Measurements from ENCODE around the gene CASP12.
"Not testable (repeated sequence)": the region's sequence is repeated elsewhere in the genome, so short reads cannot be mapped to it uniquely, and the experiment has no call there.

Gene CASP12

DNA sequence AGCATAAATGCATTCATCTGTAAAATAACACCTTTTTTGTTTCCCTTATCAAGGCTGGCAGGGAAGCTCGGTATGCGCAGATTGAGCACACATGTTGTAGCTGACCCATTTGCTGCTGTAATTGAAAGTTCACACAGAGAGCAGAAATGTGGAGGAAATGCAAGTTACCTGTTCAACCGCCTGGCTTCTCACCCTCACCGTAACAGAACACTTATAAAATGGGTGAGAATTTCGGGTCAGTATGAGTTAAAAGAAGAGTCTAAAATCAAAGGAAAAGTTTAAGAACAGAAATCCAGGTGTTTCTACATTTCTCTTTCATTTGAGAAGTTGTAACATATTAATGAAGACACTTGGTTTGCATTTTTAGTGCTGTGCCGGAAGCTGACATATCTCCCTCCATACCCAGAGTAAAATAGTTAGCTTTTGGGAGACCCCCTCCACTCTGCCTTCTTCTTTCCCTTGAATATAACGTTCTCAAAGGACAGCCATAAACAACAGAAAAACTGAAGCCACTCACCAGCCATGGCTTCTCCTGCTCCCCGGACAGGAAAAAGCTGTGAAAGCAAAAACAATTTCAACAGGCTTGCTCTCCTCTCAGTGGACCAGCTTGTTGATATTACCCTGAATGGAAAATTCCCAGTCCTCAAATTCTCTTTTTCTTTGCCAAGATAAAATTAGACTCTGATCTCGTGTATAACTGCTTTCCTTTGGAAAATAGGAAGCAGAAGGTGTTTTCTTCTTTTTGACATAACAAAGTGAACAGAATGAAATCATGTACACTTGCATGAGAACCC, at the start of gene CASP12:
TSS of gene CASP12 (minus strand) at position 570 of the 794 bp plus-strand sequence.
- no peak for DNase-seq

DNA sequence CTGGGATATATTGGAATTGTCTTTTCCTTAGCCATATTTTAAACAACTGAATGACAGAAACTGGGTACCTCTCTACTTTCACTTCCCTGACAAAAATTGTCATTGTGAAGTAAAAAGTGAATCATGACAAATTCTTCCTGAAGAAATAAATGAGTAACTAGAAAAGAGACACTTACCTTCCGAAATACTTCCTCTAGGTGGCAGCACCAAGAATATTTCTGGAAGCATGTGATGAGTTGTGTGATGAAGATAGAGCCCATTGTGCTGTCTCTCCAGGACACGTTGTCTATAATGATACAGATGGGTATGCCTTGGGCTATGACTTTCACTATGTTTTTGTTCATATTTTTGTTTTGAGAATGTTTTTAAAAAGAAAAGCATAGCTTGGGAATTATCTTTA, 48.6 kb upstream of the CASP12 start:
- no peak for DNase-seq

DNA sequence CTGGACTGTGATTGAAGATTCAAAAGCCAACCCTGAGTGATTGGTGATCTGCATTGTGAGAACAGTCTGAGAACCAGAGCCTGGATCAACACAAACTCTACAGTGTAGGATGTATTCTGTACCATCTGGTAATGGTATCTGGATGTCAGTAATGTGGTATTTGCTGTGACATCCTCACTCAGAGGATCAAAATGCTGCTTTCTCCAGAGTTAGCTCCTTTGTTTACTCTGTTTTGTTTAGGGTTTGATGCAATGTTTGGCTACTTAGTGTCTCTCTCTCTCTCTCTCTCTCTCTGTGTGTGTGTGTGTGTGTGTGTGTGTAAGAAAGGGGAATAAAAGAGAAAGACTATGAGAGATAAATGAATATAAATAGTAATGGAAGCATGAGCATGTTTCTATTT, 45.8 kb upstream of the CASP12 start:
- peak in 1 of 2 experiments; percentile 12 for DNase-seq

DNA sequence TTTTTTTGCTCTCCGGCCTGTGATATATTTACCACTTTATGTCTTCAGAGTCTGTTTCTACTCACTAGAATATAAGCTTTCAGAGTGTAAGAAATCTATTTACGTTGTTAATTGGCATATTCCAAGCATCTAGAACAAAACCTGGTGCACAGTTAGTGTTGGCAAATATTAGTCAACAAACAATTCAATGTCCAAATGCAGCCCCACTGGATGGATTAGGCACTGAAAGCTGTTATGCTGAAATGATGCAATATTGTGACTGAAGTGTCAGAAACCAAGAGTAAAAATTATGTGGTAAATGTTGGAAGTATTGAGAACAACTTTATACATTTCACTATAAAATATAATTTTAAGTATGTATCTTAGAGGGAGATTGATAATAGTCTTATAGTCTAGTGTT, 45.3 kb upstream of the CASP12 start:
- DNase-seq, result peak in 1 of 2 experiments; percentile 0

DNA sequence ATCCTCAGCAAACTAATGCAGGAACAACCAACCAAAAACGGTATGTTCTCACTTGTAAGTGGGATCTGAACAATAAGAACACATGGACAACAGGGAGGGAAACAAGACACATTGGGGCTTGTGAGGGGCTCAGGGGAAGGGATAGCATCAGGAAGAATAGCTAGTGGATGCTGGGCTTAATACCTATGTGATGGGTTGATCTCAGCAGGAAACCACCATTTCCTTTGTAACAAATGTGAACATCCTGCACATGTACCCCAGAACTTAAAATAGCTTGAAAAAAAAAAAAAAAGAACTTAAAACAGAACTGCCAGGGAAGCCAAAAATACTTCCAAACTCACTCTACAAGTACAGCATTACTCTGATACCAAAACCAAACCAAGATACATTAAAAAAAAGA, 36.3 kb upstream of the CASP12 start:
- no peak for DNase-seq

DNA sequence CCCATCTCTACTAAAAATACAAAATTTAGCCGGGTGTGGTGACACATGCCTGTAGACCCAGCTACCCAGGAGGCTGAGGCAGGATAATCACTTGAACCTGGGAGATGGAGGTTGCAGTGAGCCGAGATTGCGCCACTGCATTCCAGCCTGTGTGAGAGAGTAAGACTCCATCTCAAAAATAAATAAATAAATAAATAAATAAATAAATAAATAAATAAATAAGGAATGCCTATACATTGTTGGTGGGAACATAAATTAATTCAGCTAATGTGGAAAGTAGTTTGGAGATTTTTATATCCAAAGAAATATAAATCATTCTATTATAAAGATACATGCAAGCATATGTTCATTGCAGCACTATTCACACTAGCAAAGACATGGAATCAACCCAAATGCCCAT, 35.8 kb upstream of the CASP12 start:
- not testable (repeated sequence) for DNase-seq

DNA sequence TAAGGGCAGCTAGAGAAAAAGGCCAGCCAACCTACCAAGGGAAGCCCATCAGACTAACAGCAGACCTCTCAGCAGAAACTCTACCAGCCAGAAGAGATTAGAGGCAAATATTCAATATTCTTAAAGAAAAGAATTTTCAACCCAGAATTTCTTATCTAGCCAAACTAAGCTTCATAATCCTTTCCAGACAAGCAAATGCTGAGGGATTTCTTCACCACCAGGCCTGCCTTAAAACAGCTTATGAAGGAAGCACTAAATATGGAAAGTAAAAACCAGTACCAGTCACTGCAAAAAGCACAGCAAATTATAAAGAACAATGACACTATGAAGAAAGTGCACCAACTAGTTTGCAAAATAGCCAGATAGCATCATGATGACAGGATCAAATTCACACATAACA, 30.6 kb upstream of the CASP12 start:
- DNase-seq, result no peak

DNA sequence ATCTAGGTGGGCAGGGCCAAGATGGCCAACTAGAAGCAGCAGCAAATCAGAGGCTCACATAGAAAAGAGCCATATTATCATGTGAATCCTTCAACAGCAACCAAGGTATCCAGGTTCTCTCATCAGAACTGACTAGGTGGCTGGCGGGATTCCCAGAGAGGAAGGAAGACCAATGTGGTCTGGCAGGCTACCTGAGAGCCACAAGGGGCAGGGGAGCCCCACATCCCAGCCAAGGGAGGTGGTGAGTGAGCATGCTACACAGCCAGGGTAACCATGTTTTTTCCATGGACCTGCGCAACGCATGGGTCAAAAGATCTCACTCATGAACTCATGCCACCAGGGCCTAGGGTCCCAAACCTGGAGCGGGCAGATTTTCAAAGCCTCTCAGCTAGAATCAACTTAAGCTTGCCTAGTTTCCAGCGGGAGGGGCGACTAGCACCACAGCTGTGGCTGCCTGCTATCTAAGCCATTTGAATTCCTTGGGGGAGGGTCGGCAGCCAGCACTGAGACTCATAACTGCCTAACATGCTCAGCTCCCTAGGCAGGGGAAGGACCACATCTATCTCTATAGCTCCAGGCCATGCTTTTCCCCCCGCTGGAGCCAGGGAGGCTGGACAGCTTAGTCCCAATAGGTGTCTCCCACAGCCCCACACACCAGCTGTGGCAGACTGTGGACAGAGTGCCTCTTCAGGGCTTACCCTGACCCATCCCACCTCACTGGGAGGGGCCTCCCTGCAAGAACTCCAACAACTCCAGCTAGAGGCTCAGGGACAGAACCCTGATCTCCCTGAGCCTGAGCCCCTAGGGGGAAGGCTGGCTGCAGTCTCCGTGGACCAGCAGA, 28.7 kb upstream of the CASP12 start:
- no peak for DNase-seq

DNA sequence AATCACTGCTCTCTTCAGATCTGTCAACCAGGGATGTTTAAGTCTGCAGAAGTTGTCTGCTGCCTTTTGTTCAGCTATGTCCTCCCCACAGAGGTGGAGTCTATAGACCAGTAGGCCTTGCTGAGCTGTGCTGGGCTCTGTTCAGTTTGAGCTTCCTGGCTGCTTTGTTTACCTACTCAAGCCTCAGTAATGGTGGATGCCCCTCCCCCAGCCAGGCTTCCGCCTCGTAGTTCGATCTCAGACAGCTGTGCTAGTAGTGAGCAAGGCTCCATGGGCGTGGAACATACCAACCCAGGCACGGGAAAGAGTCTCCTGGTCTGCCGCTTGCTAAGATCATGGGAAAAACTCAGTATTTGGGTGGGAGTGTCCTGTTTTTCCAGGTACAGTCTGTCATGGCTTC, 27.6 kb upstream of the CASP12 start:
- no peak for DNase-seq

DNA sequence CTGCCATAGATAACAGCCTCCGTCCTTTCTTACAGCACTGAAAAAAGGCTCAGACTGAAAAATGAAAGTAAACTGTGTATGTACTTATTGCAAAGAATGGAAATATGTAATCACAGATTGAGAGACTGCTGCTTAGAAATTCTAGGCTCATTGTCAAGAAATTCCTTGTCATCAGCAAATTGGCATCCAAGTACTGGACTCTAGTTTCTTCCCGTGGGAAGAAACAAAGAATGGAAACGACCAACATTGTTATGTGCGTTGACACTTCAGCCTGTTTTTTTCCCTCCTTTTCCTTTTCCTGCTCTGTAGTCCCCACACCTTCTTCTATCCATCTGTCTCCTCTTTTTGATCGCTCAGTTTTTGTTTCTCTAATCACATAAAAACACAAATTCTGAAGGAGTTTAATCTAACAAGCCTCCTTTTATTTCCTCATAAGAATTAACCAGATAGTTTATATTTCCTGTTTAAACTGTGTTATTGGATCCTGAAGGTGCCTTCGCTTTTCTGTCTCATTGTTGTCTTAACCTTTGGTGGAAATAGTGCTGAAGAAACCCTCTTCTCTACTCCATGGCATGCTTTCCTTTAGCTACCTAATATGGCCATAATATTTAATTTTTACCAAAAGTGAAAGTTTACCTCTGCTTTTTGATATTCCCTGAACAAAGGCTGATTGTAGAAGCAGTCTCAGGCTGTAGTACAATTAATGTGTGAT, 20.0 kb upstream of the CASP12 start:
- DNase-seq, result no peak

DNA sequence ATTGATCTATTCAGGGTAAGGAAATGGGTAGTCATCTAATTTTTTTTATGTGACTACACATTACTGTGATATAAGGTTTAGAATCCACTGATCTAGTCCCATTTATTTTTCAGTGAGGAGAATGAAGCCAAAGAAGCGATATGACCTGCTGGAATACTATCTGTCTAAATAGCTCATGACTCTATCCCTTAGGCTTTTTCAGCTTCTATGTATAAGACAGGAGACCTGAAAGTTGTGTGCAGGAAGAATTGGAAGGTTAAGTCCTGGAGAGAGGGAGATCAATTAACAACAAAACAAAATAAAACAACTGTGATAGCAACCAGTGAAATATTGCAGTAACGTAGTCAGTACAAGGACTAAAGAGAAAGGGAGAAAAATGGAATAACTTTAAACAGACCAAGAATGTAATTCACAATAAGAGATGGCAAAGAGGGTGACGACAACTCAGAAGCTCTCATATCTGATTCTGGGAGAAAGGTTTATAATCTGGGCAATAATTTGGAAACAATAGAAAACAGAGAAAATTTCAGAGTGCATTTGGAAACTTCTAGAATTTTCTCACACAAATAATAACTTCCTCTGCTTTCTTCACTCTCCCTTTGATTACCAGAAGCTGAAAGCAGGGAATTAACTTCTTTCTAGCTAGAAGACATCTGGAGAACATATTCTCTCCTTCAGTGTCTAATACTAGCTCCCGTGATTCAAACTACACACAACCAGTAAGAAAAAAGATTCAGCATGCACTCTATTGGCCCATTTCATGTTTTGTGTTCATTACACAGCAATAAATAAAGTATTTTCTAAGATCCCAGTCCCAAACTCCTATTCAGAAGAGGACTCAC, 19.2 kb upstream of the CASP12 start:
- no peak for DNase-seq

DNA sequence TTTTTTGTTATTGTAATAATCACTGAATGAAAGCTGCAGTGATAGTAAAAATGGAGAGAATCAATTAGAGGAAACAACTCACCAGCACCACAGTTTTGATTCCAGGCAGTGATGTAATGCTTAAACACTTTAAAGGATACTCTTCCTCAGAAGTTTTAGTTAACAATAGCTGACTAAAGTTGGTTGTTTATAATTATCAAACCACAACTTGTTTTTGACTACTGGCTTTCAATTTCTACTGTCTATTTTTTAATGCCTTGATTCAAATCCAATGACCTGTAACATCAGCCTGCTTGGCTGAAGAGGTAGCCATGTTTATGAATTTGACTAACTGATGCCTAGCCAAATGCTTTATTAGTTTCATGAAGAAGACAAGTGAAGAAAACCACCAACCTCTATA, 18.2 kb upstream of the CASP12 start:
- DNase-seq, result no peak

DNA sequence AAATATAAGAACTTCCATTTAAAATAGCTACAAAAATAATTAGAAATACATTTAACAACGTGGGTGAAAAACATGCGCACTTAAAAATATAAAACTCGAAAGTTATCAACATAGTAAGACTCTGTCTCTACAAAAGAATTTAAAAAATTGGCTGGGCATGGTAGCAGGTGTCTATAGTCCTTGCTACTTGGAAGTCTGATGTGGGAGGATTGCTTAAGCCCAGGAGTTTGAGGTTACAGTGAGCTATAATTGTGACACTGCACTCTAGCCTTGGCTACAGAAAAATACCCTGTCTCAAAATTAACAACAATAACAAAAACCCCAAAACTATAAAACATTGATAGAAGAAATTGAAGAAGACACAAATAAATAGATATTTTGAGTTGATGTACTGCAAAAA, 13.8 kb upstream of the CASP12 start:
- DNase-seq, result no peak

DNA sequence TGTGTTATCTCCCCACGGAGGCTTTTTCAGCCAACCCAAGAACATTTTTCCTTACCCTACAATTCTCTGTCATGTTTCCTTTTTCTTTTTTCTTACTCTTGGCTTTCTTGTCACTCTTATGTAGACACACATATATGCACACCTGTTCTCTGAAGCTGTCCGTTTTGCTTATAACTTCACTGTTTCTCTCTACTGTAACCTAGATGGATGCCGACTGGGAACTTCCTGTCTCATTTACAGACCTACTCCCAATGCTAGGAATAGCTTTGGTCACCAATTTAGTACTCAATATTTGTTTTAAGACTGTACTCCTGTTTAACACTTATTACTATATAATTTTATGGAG, 9.9 kb upstream of the CASP12 start:
- no peak for DNase-seq

DNA sequence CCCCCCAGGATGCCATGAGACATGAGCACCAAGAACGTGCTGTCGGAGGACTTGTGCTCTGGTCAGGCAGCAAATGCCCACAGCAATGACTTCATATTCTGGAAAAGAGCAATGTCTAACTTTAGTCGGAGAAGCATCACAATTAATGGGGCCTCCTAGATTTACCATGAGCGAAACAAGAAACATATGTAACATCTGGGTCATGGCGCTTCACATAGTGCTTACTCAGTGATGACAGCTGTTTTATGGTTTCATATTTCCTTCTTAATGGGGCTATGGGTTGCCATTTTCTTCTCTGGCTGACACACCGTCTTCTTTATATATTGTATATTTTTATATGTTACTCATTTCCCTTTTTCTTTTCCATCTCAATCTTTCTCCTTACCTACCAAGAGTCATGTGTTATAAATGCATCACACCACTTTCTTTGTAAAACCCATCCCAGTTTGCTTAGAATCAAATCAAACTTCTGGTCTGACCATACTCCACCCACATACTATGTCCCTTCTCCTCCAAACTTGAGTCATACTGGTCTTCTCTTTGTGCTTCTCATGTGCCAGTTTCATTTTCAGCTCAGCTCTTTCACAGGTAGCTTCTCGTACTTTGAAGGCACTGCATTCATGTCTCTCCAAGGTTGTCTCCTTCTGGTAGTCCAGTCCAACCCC, 9.4 kb upstream of the CASP12 start:
- no peak for DNase-seq

DNA sequence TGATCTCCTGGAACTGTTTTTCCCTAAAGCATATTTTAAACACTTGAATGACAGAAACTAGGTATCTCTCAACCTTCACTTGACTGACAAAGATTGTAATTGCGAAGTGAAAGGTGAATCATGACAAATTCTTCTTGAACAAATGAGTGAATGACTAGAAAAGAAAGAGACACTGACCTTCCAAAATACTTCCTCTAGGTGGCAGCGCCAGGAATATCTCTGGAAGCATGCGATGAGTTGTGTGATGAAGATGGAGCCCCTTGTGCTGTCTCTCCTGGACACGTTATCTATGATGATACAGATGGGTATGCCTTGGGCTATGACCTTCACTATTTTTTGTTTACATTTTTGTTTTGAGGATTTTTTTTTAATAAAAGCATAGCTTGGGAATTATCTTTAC, 7.0 kb upstream of the CASP12 start:
- no peak for DNase-seq

DNA sequence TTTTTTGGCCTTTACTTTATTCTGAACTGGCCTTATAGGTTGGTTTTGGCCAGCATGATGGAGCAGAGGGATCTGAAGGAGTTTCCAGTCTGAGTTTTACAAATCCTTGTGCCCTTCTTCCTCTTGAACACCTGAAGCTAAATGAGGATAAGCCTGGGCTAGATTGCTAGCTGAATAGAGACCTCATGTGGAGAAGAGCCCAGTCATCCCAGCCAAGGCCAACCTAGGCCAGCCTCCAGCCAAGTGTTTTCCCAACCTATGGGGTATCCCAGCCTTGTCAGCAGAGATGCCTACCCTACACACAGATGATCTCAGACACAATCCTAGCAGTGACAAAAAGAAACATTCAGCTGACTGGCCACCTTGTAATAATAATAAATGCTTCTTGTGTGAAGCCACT, 966 bp upstream of the CASP12 start:
- no peak for DNase-seq

DNA sequence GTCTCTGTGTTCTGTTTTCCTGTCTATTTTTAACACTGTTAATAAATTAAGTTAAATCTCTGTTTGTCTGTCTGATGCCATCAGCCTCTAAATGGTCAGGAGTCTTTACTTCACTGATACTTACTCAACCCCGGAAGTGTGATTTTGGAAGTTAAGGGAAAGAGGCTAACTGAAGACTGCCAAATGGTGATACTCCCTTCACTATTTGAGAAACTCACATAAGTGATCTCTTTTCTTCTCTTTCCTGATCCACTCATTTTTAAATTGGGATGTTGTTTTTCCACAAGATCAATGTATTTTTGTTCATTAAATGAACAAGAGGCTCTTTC, 389 bp upstream of the CASP12 start:
- DNase-seq, result no peak

DNA sequence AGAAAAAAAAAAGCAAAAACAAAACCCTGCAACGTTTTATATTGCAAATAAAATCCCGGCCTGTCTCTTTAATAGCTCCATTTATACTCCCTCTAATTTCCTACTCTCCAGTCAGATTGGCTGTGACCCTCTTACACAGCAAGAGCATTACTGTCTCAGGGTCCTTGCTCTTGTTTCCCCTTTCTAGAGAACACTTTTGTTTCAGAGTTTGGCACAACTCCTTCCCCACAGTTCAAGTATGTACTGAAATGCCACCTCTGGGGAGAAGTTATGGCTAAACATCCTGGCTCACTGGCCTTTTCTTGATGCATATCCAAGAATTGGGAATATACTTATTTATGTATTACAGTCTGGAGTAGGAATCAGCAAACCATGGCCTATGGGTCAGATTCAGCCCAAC, 2.6 kb downstream of the CASP12 start:
- no peak for DNase-seq

DNA sequence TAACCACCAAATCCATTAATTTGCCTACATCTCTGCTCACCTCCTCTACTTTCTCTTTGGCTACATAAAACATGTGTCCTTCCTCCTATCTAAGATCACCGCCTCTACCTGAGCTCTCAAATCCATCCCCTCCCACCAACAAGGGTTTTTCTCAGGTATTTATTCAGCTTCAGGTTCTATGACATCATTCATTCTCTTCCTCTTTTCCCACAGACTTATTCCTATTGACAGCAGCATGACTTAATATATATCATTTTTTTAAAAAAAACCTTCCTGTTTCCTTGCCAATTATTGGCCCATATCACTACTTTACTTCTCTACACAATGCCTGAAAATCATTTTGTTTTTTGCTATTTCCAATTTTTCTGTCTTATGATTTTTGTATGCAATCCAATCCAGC, 4.4 kb downstream of the CASP12 start:
- no peak for DNase-seq

DNA sequence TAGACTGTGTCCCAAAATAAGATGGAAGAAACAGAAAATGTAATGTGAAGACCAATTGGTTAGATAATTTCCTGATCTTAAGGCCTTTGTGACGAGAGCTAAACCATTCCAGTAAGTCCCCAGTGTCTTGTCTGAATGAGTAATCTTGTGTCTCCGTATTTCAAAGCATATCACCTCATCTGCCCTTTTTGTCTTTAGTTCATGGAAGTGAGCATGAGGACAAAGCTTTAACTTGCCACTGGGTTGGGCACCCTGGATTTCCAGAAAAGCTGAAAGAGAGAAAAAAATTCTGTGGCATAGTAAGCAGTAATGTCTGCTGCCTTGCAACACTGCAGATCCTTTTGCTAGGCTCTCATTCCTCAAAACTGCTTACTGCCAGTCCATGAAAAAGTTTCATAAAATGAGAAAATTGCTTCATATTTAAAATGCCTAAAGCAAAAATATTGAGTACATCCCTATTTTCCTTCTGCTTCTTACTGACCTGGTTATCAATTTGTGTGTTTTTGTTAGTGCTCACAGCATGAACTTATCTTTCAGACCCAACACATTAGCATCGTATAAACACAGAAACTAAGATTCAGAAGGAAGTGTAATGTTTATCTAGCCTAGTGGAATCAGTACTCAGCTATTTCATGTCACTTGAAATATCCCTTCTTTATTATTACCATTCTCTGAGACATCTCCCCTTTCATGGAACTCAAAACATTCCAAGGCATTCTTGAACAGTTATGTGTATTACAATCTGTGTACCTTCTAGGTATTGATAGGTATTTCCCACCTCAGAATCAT, 5.3 kb downstream of the CASP12 start:
- DNase-seq, result no peak

DNA sequence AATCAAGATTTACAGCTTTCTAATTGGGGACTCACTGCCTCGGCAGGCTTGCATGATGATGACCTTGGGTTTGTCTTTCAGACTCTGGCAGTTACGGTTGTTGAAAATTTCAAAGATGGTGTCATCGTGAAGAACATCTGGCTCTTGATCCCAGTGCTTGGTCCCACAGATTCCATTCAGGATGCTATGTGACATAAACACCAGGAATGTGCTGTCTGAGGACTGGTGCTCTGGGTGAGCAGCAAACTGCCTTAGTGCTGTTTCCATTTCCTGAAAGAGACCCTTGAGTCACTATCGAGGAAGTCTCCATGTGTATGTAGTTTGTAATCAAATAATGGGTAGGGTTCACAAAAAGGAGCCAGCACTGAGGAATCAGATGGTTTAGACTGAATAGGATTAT, 7.1 kb downstream of the CASP12 start:
- DNase-seq, result no peak
